HG03097 (cell line): ENCODE results near the gene FOXJ3.

Experiments
- ATAC-seq: cut with Tn5 transposase; IDR thresholded peaks from one replicate; pipeline ENCODE4 v1.9.1; 2021; ENCODE audit not compliant: unreplicated experiment, low FRiP score

Gene FOXJ3

GRCh38 chr1:42312576-42313212, 22.3 kb downstream of the FOXJ3 start:
- no peak for ATAC-seq

GRCh38 chr1:42311897-42312296, 23.1 kb downstream of the FOXJ3 start:
- no peak for ATAC-seq

- no peak for ATAC-seq
Observed at GRCh38 chr1:42311138-42311537, 23.9 kb downstream of the FOXJ3 start.

GRCh38 chr1:42306977-42307376, 28.1 kb downstream of the FOXJ3 start:
- ATAC-seq, result no peak

- no peak for ATAC-seq
Observed at GRCh38 chr1:42305639-42306038, 29.4 kb downstream of the FOXJ3 start.

GRCh38 chr1:42302034-42302433, 33.0 kb downstream of the FOXJ3 start:
- ATAC-seq, result no peak

- ATAC-seq, result no peak
Observed at GRCh38 chr1:42298520-42298919, 36.5 kb downstream of the FOXJ3 start.

GRCh38 chr1:42295816-42296215, 39.2 kb downstream of the FOXJ3 start:
- ATAC-seq, result no peak

GRCh38 chr1:42290130-42290529, 44.9 kb downstream of the FOXJ3 start:
- no peak for ATAC-seq

- ATAC-seq, result no peak
Observed at GRCh38 chr1:42288311-42288985, 46.6 kb downstream of the FOXJ3 start.

GRCh38 chr1:42282867-42283583, 52.0 kb downstream of the FOXJ3 start:
- ATAC-seq, result no peak

- no peak for ATAC-seq
Observed at GRCh38 chr1:42282024-42282579, 52.9 kb downstream of the FOXJ3 start.

GRCh38 chr1:42280821-42281220, 54.2 kb downstream of the FOXJ3 start:
- ATAC-seq, result no peak

GRCh38 chr1:42279055-42279454, 56.0 kb downstream of the FOXJ3 start:
- no peak for ATAC-seq

GRCh38 chr1:42272920-42273319, 62.1 kb downstream of the FOXJ3 start:
- ATAC-seq, result no peak

GRCh38 chr1:42267904-42268303, 67.1 kb downstream of the FOXJ3 start:
- ATAC-seq, result no peak

- no peak for ATAC-seq
Observed at GRCh38 chr1:42266253-42267135, 68.5 kb downstream of the FOXJ3 start.

GRCh38 chr1:42264511-42265190, 70.4 kb downstream of the FOXJ3 start:
- ATAC-seq, result no peak

GRCh38 chr1:42263019-42263418, 72.0 kb downstream of the FOXJ3 start:
- ATAC-seq, result no peak
